ENCODE data around the gene INSIG2. TPM values are rescaled to one million over a fixed set of nuclear protein-coding genes. Genes with fewer than 3 reads are reported as not detected.

The INSIG2 gene
- total RNA-seq, 1 donor, result 9.5 TPM

GRCh38 chr2:118119761-118120400, 31.6 kb downstream of the INSIG2 start:
- peak; percentile 20 for DNase-seq (ENCODE audit: low read depth)
- TF ChIP-seq CTCF (IDR thresholded peaks at IDR 0.05; ENCODE audit: insufficient read depth, low read length), result no peak
- H3K4me3 ChIP-seq (ENCODE audit: low read depth, low read length), result no peak overlapping the region

DNA sequence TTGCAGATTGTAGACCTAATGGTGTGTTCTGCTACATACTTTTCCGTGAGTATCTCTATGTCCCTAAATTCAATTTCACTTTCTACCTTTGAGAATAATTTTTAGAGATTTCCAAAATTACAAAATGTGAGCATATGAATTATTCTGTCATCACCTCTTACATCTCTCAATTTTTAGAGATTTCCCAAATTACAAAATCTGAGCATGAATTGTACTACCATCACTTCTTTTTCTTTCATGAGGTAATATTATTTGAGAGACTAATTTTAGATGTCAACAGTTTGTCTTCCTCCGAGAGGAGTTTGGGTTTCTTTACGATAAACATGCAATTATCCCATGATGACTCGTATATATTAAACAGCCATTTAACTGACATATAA, 32.1 kb downstream of the INSIG2 start:
- no peak for TF ChIP-seq CTCF (IDR thresholded peaks at IDR 0.05; ENCODE audit: insufficient read depth, low read length)
- no peak for DNase-seq (ENCODE audit: low read depth)
- H3K4me3 ChIP-seq (ENCODE audit: low read depth, low read length), result no peak overlapping the region

GRCh38 chr2:118121101-118121500, 32.8 kb downstream of the INSIG2 start:
- no peak overlapping the region for H3K4me3 ChIP-seq (ENCODE audit: low read depth, low read length)
- no peak for DNase-seq (ENCODE audit: low read depth)
- TF ChIP-seq CTCF (IDR thresholded peaks at IDR 0.05; ENCODE audit: insufficient read depth, low read length), result no peak

DNA sequence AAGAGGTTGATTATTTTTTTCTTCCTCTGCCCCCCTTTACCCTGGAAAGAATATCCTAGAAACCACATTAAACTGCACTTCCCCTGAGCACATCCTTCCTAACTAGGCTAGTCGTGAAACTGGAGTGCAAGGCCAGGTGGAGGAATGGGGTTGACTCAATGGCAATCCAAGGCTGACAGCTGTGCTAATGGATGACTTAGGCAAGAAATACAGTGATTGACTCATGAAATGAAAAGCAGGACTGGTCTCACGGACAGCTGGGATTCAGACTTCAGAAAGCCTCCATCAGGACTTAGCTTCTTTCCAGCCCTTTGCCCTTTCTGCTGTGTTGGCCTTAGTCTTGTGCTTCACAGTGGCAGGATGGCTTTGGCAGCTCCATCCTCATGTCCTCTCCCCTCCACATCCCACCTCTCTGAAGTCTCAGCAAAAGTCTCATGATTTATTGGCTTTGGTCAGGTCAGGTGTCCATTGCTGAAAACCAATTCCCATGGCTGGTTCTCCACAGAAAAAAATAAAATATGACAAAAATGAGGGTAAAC, 33.8 kb downstream of the INSIG2 start:
- no peak for DNase-seq (ENCODE audit: low read depth)
- H3K4me3 ChIP-seq (ENCODE audit: low read depth, low read length), result no peak overlapping the region
- TF ChIP-seq CTCF (IDR thresholded peaks at IDR 0.05; ENCODE audit: insufficient read depth, low read length), result no peak

DNA sequence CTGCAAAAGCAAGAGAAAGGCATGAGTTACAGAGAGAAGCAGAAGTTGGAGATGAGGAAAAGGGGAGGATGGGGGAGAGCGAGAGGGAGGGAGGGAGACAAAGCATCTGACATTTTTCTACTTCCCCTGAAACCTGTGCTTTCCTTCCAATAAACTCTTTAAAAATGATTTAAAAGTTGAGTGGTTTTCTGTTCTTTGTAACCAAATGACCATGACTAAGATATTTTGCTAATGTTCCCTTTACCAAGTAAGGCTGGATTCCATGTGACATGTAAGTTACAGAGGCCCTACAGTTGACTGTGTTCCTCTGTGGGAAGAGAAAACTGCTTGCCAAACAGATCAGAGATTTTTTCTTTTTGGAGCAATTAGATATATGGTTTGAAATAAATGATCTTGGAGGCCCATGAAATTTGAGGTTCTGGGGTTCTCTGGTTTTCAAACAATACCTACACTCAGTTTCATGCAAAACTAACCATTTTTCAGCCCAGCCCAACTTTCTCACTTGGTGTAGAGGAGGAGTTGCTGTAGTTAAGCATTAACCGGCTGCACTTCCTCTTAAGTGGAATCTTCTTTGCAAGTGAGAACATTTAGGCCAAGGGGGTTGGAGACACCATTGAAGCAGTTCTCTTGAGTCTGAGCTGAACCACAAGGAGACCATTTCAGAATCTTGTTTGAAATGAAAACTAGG, 34.5 kb downstream of the INSIG2 start:
- peak; percentile 28 for DNase-seq (ENCODE audit: low read depth)
- H3K4me3 ChIP-seq (ENCODE audit: low read depth, low read length), result no peak overlapping the region
- no peak for TF ChIP-seq CTCF (IDR thresholded peaks at IDR 0.05; ENCODE audit: insufficient read depth, low read length)

GRCh38 chr2:118123561-118124232, 35.4 kb downstream of the INSIG2 start:
- H3K4me3 ChIP-seq (ENCODE audit: low read depth, low read length), result no peak overlapping the region
- TF ChIP-seq CTCF (IDR thresholded peaks at IDR 0.05; ENCODE audit: insufficient read depth, low read length), result no peak
- DNase-seq (ENCODE audit: low read depth), result peak; percentile 92

All from fibroblast of the aortic adventitia (primary cell).